Esophagus muscularis mucosa (tissue), 4 donors: Measurements from ENCODE around the gene TPM4. TPM values are rescaled to one million over a fixed set of nuclear protein-coding genes. Genes with fewer than 3 reads are reported as not detected.

Experiments used
- DNase-seq: peaks from one replicate; pipeline ENCODE4 v3.0.0-alpha.2; 2017; ENCODE audit errors: extremely low spot score
- H3K27ac ChIP-seq, 4 donors: fragments of 200-600 bp; sonication (generic); replicated peaks in 1 of 4; 1 replicate in 3 of 4; 2 replicates in 1 of 4; pipeline ENCODE4 v1.5.1; 2016 to 2019; ENCODE audit warnings: mild to moderate bottlenecking in 1 of 4
- H3K27me3 ChIP-seq, 4 donors: fragments of 200-600 bp; sonication (generic); one replicate each; pipeline versions ENCODE4 v1.5.1 to v1.6.0; 2016 to 2019
- H3K36me3 ChIP-seq, 4 donors: fragments of 200-600 bp; sonication (generic); one replicate each; pipeline ENCODE4 v1.5.1; 2016 to 2019
- H3K4me1 ChIP-seq, 4 donors: fragments of 200-600 bp; sonication (generic); one replicate each; pipeline ENCODE4 v1.5.1; 2016 to 2019
- H3K4me3 ChIP-seq, 4 donors: fragments of 200-600 bp; sonication (generic); 1 replicate in 2 of 4; 2 replicates in 2 of 4; pipeline ENCODE4 v1.5.1; 2016 to 2019; ENCODE audit warnings: mild to moderate bottlenecking in 4 of 4, moderate library complexity in 1 of 4
- H3K9me3 ChIP-seq, 4 donors: fragments of 200-600 bp; sonication (generic); 1 replicate in 3 of 4; 2 replicates in 1 of 4; pipeline ENCODE4 v1.5.1; 2016 to 2019
- CTCF ChIP-seq, 3 experiments: fragments of 200-600 bp in 2 of 3; fragments of 450-650 bp in 1 of 3; sonication (generic) in 2 of 3; IDR thresholded peaks; one replicate each; pipeline ENCODE4 v1.5.1; 2017 to 2019; ENCODE audit warnings: antibody characterized with exemption in 3 of 3, mild to moderate bottlenecking in 2 of 3, moderate library complexity in 1 of 3
- EP300 ChIP-seq: sonication (generic); formaldehyde crosslinking; IDR thresholded peaks from one replicate; pipeline ENCODE4 v1.6.1; 2017; ENCODE audit warnings: antibody characterized with exemption
- POLR2A ChIP-seq: fragments of 450-650 bp; IDR thresholded peaks from one replicate; pipeline ENCODE4 v1.6.1; 2017; ENCODE audit warnings: antibody characterized with exemption, moderate library complexity, mild to moderate bottlenecking, low read depth
- POLR2AphosphoS5 ChIP-seq, 2 donors: sonication (generic); formaldehyde crosslinking; IDR thresholded peaks; one replicate each; pipeline ENCODE4 v1.6.1; 2017; ENCODE audit warnings: antibody characterized with exemption in 2 of 2
- WGBS: methylation state at CpG from one replicate; pipeline ENCODE4 v1.1.5; 2018; 5-methylcytosine and 5-hydroxymethylcytosine counted together
- intact Hi-C: fragments of 100-400 bp; cut with DNase I; formaldehyde crosslinking; loops from one replicate; pipeline ENCODE4 v1.15.1; 2023
- total RNA-seq, 4 donors: library from RNA; depleted of rRNA; stranded (reverse); fragments of >200 nt; gene quantifications; one replicate each; pipeline versions ENCODE4 v1.1.0 to v1.2.1, GENCODE V29; 2016

Gene TPM4
- total RNA-seq, 4 donors from 2014 or later, result 378 to 445 (median 414) TPM

GRCh38 chr19:16034958-16035560 is 41.2 kb upstream of the TPM4 start:
- Histone ChIP-seq H3K27ac (no peak overlapping the region), H3K27me3 (peaks cover 0 to 4% (median 0%) of the 10 kb centered on the region in 4 donors), H3K4me3 (no peak overlapping the region), H3K9me3 (no peaks in the 10 kb centered on the region), H3K36me3 (no peaks in the 10 kb centered on the region), H3K4me1 (no peaks in the 10 kb centered on the region)
- intact Hi-C loops, result no loop called here
- TF ChIP-seq EP300 (no peak), POLR2A (no peak), CTCF (IDR thresholded peaks at IDR 0.05) (no peak), POLR2AphosphoS5 (IDR thresholded peaks at IDR 0.05) (no peak)
- 77% methylated on average over 14 of the region's 17 CpGs for WGBS
- DNase-seq, result no peak

GRCh38 chr19:16035601-16036297 is 40.5 kb upstream of the TPM4 start:
- intact Hi-C loops, result no loop called here
- no peaks in the 10 kb centered on the region for H3K9me3 ChIP-seq
- peaks cover 0 to 4% (median 0%) of the 10 kb centered on the region in 4 donors for H3K27me3 ChIP-seq
- no peak overlapping the region for H3K27ac ChIP-seq
- no peaks in the 10 kb centered on the region for H3K4me1 ChIP-seq
- H3K36me3 ChIP-seq, result no peaks in the 10 kb centered on the region
- no peak for DNase-seq
- no peak overlapping the region for H3K4me3 ChIP-seq
- TF ChIP-seq POLR2A (no peak), POLR2AphosphoS5 (IDR thresholded peaks at IDR 0.05) (no peak), CTCF (IDR thresholded peaks at IDR 0.05) (no peak), EP300 (no peak)
- 98% methylated on average over 10 of the region's 28 CpGs for WGBS

- H3K27me3 ChIP-seq, result peaks cover 0 to 4% (median 0%) of the 10 kb centered on the region in 4 donors
- peaks cover 2 to 5% (median 5%) of the 10 kb centered on the region in 4 donors for H3K4me1 ChIP-seq
- no peak for DNase-seq
- no peak overlapping the region for H3K27ac ChIP-seq
- intact Hi-C loops, result no loop called here
- H3K36me3 ChIP-seq, result no peaks in the 10 kb centered on the region
- TF ChIP-seq EP300 (no peak), CTCF (IDR thresholded peaks at IDR 0.05) (no peak), POLR2A (no peak), POLR2AphosphoS5 (IDR thresholded peaks at IDR 0.05) (no peak)
- H3K9me3 ChIP-seq, result no peaks in the 10 kb centered on the region
- H3K4me3 ChIP-seq, result no peak overlapping the region
- WGBS, result 91% methylated on average over 6 of the region's 10 CpGs
These were observed 39.8 kb upstream of the TPM4 start for GRCh38 chr19:16036397-16036925.

GRCh38 chr19:16036941-16037340 is 39.4 kb upstream of the TPM4 start:
- Histone ChIP-seq H3K27me3 (peaks cover 0 to 4% (median 0%) of the 10 kb centered on the region in 4 donors), H3K27ac (no peak overlapping the region), H3K9me3 (no peaks in the 10 kb centered on the region), H3K4me3 (no peak overlapping the region), H3K4me1 (peaks cover 7 to 10% (median 9%) of the 10 kb centered on the region in 4 donors), H3K36me3 (no peaks in the 10 kb centered on the region)
- intact Hi-C loops, result no loop called here
- DNase-seq, result no peak
- WGBS, result 71% methylated on average over 5 of the region's 11 CpGs
- TF ChIP-seq EP300 (no peak), CTCF (IDR thresholded peaks at IDR 0.05) (no peak), POLR2AphosphoS5 (IDR thresholded peaks at IDR 0.05) (no peak), POLR2A (no peak)
